ENCODE data around the gene CD96. TPM values are rescaled to one million over a fixed set of nuclear protein-coding genes. Genes with fewer than 3 reads are reported as not detected.
"Not testable (repeated sequence)": the region's sequence is repeated elsewhere in the genome, so short reads cannot be mapped to it uniquely, and the experiment has no call there.

CD96 gene
- total RNA-seq, 1 experiment from 2014 or later = not detected

GRCh38 chr3:111545349-111545748, 3.4 kb downstream of the CD96 start:
- in situ Hi-C loops (cut with HindIII; ENCODE audit: low pct_unique_long_range_greater_than_20kb, low sequenced_read_pairs) = no loop called here
- no peak for DNase-seq (ENCODE audit: low read depth)

GRCh38 chr3:111547631-111548030, 5.6 kb downstream of the CD96 start:
- in situ Hi-C loops (cut with HindIII; ENCODE audit: low pct_unique_long_range_greater_than_20kb, low sequenced_read_pairs) = no loop called here

GRCh38 chr3:111548092-111548491, 6.1 kb downstream of the CD96 start:
- in situ Hi-C loops (cut with HindIII; ENCODE audit: low pct_unique_long_range_greater_than_20kb, low sequenced_read_pairs) = no loop called here

More at GRCh38 chr3:111547631-111548030, 5.6 kb downstream of the CD96 start:
- DNase-seq (ENCODE audit: low read depth) = no peak

GRCh38 chr3:111548756-111549155, 6.8 kb downstream of the CD96 start:
- DNase-seq (ENCODE audit: low read depth) = no peak
- in situ Hi-C loops (cut with HindIII; ENCODE audit: low pct_unique_long_range_greater_than_20kb, low sequenced_read_pairs) = no loop called here

More at GRCh38 chr3:111548092-111548491, 6.1 kb downstream of the CD96 start:
- no peak for DNase-seq (ENCODE audit: low read depth)

- DNase-seq (ENCODE audit: low read depth); in situ Hi-C loops (cut with HindIII; ENCODE audit: low pct_unique_long_range_greater_than_20kb, low sequenced_read_pairs): not testable (repeated sequence)
Measured at GRCh38 chr3:111561902-111562301, 19.9 kb downstream of the CD96 start.

- DNase-seq (ENCODE audit: low read depth) = no peak
- in situ Hi-C loops (cut with HindIII; ENCODE audit: low pct_unique_long_range_greater_than_20kb, low sequenced_read_pairs) = no loop called here
Measured at GRCh38 chr3:111566844-111567243, 24.8 kb downstream of the CD96 start.

- DNase-seq (ENCODE audit: low read depth) = no peak
- in situ Hi-C loops (cut with HindIII; ENCODE audit: low pct_unique_long_range_greater_than_20kb, low sequenced_read_pairs) = no loop called here
Measured at GRCh38 chr3:111568355-111568754, 26.4 kb downstream of the CD96 start.

GRCh38 chr3:111568911-111569310, 26.9 kb downstream of the CD96 start:
- no peak for DNase-seq (ENCODE audit: low read depth)
- in situ Hi-C loops (cut with HindIII; ENCODE audit: low pct_unique_long_range_greater_than_20kb, low sequenced_read_pairs) = no loop called here

GRCh38 chr3:111570404-111571030, 28.5 kb downstream of the CD96 start:
- no peak for DNase-seq (ENCODE audit: low read depth)
- in situ Hi-C loops (cut with HindIII; ENCODE audit: low pct_unique_long_range_greater_than_20kb, low sequenced_read_pairs) = no loop called here

- no peak for DNase-seq (ENCODE audit: low read depth)
- in situ Hi-C loops (cut with HindIII; ENCODE audit: low pct_unique_long_range_greater_than_20kb, low sequenced_read_pairs) = no loop called here
Measured at GRCh38 chr3:111571282-111571681, 29.3 kb downstream of the CD96 start.

GRCh38 chr3:111571907-111572460, 30.0 kb downstream of the CD96 start:
- in situ Hi-C loops (cut with HindIII; ENCODE audit: low pct_unique_long_range_greater_than_20kb, low sequenced_read_pairs) = no loop called here
- DNase-seq (ENCODE audit: low read depth) = no peak

GRCh38 chr3:111577113-111577512, 35.1 kb downstream of the CD96 start:
- DNase-seq (ENCODE audit: low read depth) = no peak
- in situ Hi-C loops (cut with HindIII; ENCODE audit: low pct_unique_long_range_greater_than_20kb, low sequenced_read_pairs) = no loop called here

GRCh38 chr3:111577798-111578685, 36.0 kb downstream of the CD96 start:
- in situ Hi-C loops (cut with HindIII; ENCODE audit: low pct_unique_long_range_greater_than_20kb, low sequenced_read_pairs) = no loop called here
- DNase-seq (ENCODE audit: low read depth) = peak; percentile 66

GRCh38 chr3:111578867-111579266, 36.9 kb downstream of the CD96 start:
- in situ Hi-C loops (cut with HindIII; ENCODE audit: low pct_unique_long_range_greater_than_20kb, low sequenced_read_pairs) = no loop called here
- DNase-seq (ENCODE audit: low read depth) = no peak

- in situ Hi-C loops (cut with HindIII; ENCODE audit: low pct_unique_long_range_greater_than_20kb, low sequenced_read_pairs) = no loop called here
- no peak for DNase-seq (ENCODE audit: low read depth)
Measured at GRCh38 chr3:111579495-111579894, 37.5 kb downstream of the CD96 start.

GRCh38 chr3:111581403-111582119, 39.6 kb downstream of the CD96 start:
- DNase-seq (ENCODE audit: low read depth) = no peak
- in situ Hi-C loops (cut with HindIII; ENCODE audit: low pct_unique_long_range_greater_than_20kb, low sequenced_read_pairs) = no loop called here

- peak; percentile 68 for DNase-seq (ENCODE audit: low read depth)
- in situ Hi-C loops (cut with HindIII; ENCODE audit: low pct_unique_long_range_greater_than_20kb, low sequenced_read_pairs) = no loop called here
Measured at GRCh38 chr3:111582120-111582474, 40.1 kb downstream of the CD96 start.

GRCh38 chr3:111584744-111585143, 42.7 kb downstream of the CD96 start:
- in situ Hi-C loops (cut with HindIII; ENCODE audit: low pct_unique_long_range_greater_than_20kb, low sequenced_read_pairs) = no loop called here
- no peak for DNase-seq (ENCODE audit: low read depth)

GRCh38 chr3:111585217-111585616, 43.2 kb downstream of the CD96 start:
- in situ Hi-C loops (cut with HindIII; ENCODE audit: low pct_unique_long_range_greater_than_20kb, low sequenced_read_pairs) = no loop called here
- DNase-seq (ENCODE audit: low read depth) = peak; percentile 36

Measured in Caki2 (cell line).